ENCODE data around the gene PGP. TPM values are rescaled to one million over a fixed set of nuclear protein-coding genes. Genes with fewer than 3 reads are reported as not detected.

Gene PGP
- total RNA-seq, 6 experiments from 2014 or later = 12.8 to 17.8 (median 15.1) TPM

DNA sequence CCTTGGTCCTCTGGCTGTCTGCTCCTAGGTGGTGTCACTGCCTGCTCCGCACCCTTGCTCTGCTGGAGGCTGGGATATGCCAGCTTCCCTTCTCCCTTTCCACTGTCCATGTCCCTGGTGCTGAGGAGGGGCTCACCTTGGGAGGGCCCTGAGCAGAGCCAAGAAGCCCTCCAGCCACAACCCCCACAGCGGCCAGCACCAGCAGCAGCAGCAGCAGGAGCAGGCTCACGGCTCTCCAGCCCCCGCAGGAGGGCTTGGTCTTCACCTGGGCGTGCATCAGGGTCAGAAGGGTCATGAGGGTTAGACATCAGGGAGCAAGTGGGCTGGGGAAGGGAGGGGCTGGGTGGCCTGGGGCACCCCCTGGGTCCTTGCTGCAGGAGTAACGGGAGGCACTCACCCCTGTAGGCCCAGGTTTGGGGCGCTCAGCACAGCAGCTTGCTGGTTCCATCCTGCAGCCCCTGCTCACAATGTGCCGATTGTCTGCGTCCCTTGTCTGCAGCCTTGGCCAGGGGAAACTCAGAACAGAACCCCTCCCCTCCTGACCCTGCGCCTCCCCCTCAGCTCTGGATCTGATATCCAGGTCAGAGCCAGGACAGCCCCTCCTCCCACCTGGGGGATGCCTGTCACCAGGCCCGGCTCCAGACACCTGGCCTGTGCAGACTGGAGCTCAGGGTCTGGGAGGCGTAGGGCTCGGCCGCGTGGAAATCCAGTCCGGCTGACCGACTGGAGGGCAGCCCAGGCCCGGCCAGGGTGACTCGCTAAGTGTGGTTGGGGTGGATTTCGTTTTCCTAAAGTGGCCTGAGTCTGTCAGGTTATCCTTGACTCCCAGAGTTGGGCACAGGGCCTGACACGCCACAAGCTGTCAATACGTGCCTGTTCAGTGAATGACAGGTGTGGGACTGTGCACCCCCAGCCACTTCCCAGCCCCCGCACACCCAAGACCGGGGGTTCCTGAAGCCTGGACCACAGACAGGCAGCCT lies 4.0 kb downstream of the PGP start, which contains the start of gene BRICD5:
Gene BRICD5 (minus strand): TSS at position 478 of the 980 bp plus-strand sequence. CDS start 30 bp downstream, at position 448.
- TF ChIP-seq CTCF (IDR thresholded peaks at IDR 0.05) = no peak
- peaks cover 32% of the 10 kb centered on the region for H3K4me1 Mint-ChIP-seq (ENCODE audit: low read depth)
- no peaks in the 10 kb centered on the region for H3K9me3 Mint-ChIP-seq
- H3K27ac Mint-ChIP-seq = no peak within 1 kb of the TSS
- H3K36me3 Mint-ChIP-seq (ENCODE audit: low read depth) = peaks cover 11% of the 10 kb centered on the region; the same call in 1 of the 2 replicates
- DNase-seq = no peak
- peaks cover 11% of the 10 kb centered on the region for H3K27me3 Mint-ChIP-seq (ENCODE audit: insufficient read depth)
- H3K4me3 Mint-ChIP-seq = no peak within 1 kb of the TSS

DNA sequence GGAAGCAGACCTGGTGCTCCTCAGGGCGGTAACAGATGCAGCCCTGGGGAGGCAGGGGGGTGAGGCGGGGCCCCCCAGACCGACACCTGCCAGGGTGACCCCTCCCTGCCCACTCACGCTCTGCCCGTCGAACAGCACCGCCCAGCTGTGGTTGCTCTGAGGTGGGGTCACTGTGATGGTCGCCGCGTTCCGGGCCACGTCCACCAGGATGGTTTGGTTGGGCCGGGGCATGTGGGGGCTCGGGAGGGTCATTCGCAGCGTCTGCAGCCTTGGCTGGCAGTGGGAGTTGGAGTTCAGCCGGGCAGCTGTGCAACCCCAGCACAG lies 4.7 kb downstream of the PGP start:
- Mint-ChIP-seq H3K27ac (no peak overlapping the region), H3K36me3 (ENCODE audit: low read depth) (peaks cover 11% of the 10 kb centered on the region; the same call in 1 of the 2 replicates), H3K27me3 (ENCODE audit: insufficient read depth) (peaks cover 11% of the 10 kb centered on the region), H3K4me1 (ENCODE audit: low read depth) (peaks cover 27% of the 10 kb centered on the region), H3K4me3 (no peak overlapping the region), H3K9me3 (no peaks in the 10 kb centered on the region)
- no peak for DNase-seq
- TF ChIP-seq CTCF (IDR thresholded peaks at IDR 0.05) = no peak

DNA sequence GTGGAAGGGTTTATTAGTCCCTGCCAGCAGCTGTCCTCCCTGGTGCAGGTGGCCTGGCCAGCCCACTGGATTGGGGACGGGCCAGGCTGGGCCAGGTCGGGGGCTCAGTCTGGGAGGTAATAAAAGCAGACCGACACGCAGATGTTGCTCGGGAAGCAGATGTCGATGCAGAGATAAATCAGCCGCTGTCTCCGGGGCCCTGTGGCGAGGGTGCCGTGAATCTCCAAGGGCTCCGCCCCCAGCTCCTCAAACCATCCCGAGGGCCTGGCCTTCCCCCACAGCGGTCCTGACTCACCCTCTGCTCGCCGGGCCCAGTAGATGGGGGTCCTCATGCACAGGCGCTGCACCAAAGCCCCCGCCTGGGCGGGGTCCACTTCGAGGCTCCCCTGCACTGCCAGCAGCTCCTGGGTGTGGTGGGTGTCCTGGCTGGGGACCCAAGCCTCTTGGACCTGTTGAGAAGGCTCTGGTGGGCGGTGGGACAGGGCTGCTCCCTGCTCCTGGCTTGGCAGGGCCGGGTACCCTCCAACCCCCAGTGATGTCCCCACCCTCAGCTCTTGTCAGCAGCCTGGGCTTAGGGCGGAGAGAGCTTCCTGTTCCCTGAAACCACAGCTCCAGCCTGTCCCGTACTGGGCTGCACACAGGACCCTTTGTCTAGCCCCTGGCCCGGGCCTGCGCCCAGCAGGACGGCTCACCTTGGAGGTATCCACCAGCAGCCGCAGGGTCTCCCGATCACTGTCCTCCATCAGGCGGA lies 5.2 kb downstream of the PGP start:
- H3K9me3 Mint-ChIP-seq = no peaks in the 10 kb centered on the region
- no peak overlapping the region for H3K4me3 Mint-ChIP-seq
- no peak for DNase-seq
- peaks cover 11% of the 10 kb centered on the region for H3K27me3 Mint-ChIP-seq (ENCODE audit: insufficient read depth)
- H3K27ac Mint-ChIP-seq = no peak overlapping the region
- peaks cover 31% of the 10 kb centered on the region for H3K4me1 Mint-ChIP-seq (ENCODE audit: low read depth)
- peaks cover 11% of the 10 kb centered on the region; the same call in 1 of the 2 replicates for H3K36me3 Mint-ChIP-seq (ENCODE audit: low read depth)
- TF ChIP-seq CTCF (IDR thresholded peaks at IDR 0.05) = no peak

DNA sequence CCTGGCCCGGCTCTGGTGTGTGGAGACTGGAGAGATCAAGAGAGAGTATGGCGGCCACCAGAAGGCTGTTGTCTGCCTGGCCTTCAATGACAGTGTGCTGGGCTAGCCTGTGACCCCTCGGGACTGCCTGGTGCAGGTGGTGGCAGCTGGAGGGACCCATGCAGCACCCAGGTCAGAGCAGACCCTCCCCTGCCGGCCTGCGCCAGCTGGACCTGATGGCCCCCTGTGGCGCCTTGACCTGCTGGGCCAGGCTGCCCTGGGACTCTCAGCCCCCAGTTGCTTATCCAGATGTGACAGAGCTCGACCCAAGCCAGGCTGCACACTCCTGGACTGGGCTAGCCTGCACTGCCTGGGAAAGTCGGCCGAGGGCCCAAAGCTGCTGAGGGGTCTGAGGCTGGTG lies 5.9 kb downstream of the PGP start:
- Mint-ChIP-seq H3K4me1 (ENCODE audit: low read depth) (peaks cover 33% of the 10 kb centered on the region), H3K36me3 (ENCODE audit: low read depth) (peaks cover 11% of the 10 kb centered on the region; the same call in 1 of the 2 replicates), H3K27me3 (ENCODE audit: insufficient read depth) (peaks cover 11% of the 10 kb centered on the region), H3K27ac (no peak overlapping the region), H3K9me3 (no peaks in the 10 kb centered on the region), H3K4me3 (no peak overlapping the region)
- no peak for DNase-seq
- TF ChIP-seq CTCF (IDR thresholded peaks at IDR 0.05) = no peak

GRCh38 chr16:2208308-2208707 lies 6.3 kb downstream of the PGP start:
- Mint-ChIP-seq H3K36me3 (ENCODE audit: low read depth) (peaks cover 11% of the 10 kb centered on the region; the same call in 1 of the 2 replicates), H3K27ac (no peak overlapping the region)

More at GRCh38 chr16:2208308-2208707, 6.3 kb downstream of the PGP start:
- Mint-ChIP-seq H3K4me1 (ENCODE audit: low read depth) (peaks cover 30% of the 10 kb centered on the region), H3K27me3 (ENCODE audit: insufficient read depth) (peaks cover 8% of the 10 kb centered on the region), H3K9me3 (no peaks in the 10 kb centered on the region), H3K4me3 (no peak overlapping the region)
- no peak for TF ChIP-seq CTCF (IDR thresholded peaks at IDR 0.05)
- DNase-seq = no peak

Data from HFFc6 (cell line).